Ishikawa (cell line): Measurements from ENCODE around the gene GYS2.

ENCODE experiments used
- CEBPB ChIP-seq: IDR thresholded peaks from 2 replicates; pipeline ENCODE4 v1.6.1; 2012
- CREB1 ChIP-seq: IDR thresholded peaks from 2 replicates; pipeline ENCODE4 v1.6.1; 2012; ENCODE audit warnings: low read depth
- EP300 ChIP-seq: IDR thresholded peaks from 2 replicates; pipeline ENCODE4 v1.6.1; 2012; ENCODE audit warnings: borderline replicate concordance
- FOXM1 ChIP-seq: IDR thresholded peaks from 2 replicates; pipeline ENCODE4 v1.6.1; 2012; ENCODE audit warnings: low read depth, borderline replicate concordance
- NFIC ChIP-seq: IDR thresholded peaks from 2 replicates; pipeline ENCODE4 v1.6.1; 2012
- REST ChIP-seq: IDR thresholded peaks from 2 replicates; pipeline ENCODE4 v1.6.1; 2012; ENCODE audit warnings: low read depth, mild to moderate bottlenecking
- TAF1 ChIP-seq: IDR thresholded peaks from 2 replicates; pipeline ENCODE4 v1.6.1; 2012; ENCODE audit warnings: low read depth, mild to moderate bottlenecking
- TEAD4 ChIP-seq: IDR thresholded peaks from 2 replicates; pipeline ENCODE4 v1.6.1; 2012
- YY1 ChIP-seq: IDR thresholded peaks from 2 replicates; pipeline ENCODE4 v1.6.1; 2012; ENCODE audit warnings: low read depth

- TF ChIP-seq FOXM1, result no peak
- no peak for TF ChIP-seq TAF1
- TF ChIP-seq EP300, result no peak
- TF ChIP-seq REST, result no peak
- no peak for TF ChIP-seq YY1
- TF ChIP-seq TEAD4, result no peak
- no peak for TF ChIP-seq CEBPB
- no peak for TF ChIP-seq NFIC
- TF ChIP-seq CREB1, result no peak
These were observed 62.2 kb downstream of the GYS2 start for GRCh38 chr12:21542403-21542802.
